ENCODE data around the gene ACVRL1.

ACVRL1 gene

GRCh38 chr12:51897181-51897580 lies 10.1 kb upstream of the ACVRL1 start:
- H3K27me3 ChIP-seq (replicated peaks) = no peaks in the 10 kb centered on the region
- no peaks in the 10 kb centered on the region for H3K36me3 ChIP-seq (replicated peaks)
- H3K4me3 ChIP-seq (ENCODE audit: low read depth, low read length) = no peak overlapping the region
- in situ Hi-C loops (cut with HindIII; ENCODE audit: low pct_ligation_motif_present, low sequenced_read_pairs) = no loop called here
- no peak overlapping the region for H3K27ac ChIP-seq
- no peak for DNase-seq
- no peak for TF ChIP-seq CTCF (IDR thresholded peaks at IDR 0.05; ENCODE audit: low read depth, low read length, missing control alignments)

GRCh38 chr12:51898506-51898905 lies 8.8 kb upstream of the ACVRL1 start:
- Histone ChIP-seq H3K27ac (no peak overlapping the region), H3K36me3 (replicated peaks) (no peaks in the 10 kb centered on the region), H3K4me3 (ENCODE audit: low read depth, low read length) (no peak overlapping the region), H3K27me3 (replicated peaks) (no peaks in the 10 kb centered on the region)
- in situ Hi-C loops (cut with HindIII; ENCODE audit: low pct_ligation_motif_present, low sequenced_read_pairs) = no loop called here
- no peak for DNase-seq
- TF ChIP-seq CTCF (IDR thresholded peaks at IDR 0.05; ENCODE audit: low read depth, low read length, missing control alignments) = no peak

- DNase-seq = no peak
- in situ Hi-C loops (cut with HindIII; ENCODE audit: low pct_ligation_motif_present, low sequenced_read_pairs) = no loop called here
These were observed 8.4 kb upstream of the ACVRL1 start for GRCh38 chr12:51898937-51899336.

GRCh38 chr12:51900323-51900889 lies 6.9 kb upstream of the ACVRL1 start:
- no peak for DNase-seq
- H3K36me3 ChIP-seq (replicated peaks) = no peaks in the 10 kb centered on the region
- no peak for TF ChIP-seq CTCF (IDR thresholded peaks at IDR 0.05; ENCODE audit: low read depth, low read length, missing control alignments)
- no peaks in the 10 kb centered on the region for H3K27me3 ChIP-seq (replicated peaks)
- H3K4me3 ChIP-seq (ENCODE audit: low read depth, low read length) = no peak overlapping the region
- no peak overlapping the region for H3K27ac ChIP-seq
- in situ Hi-C loops (cut with HindIII; ENCODE audit: low pct_ligation_motif_present, low sequenced_read_pairs) = no loop called here

More at GRCh38 chr12:51898937-51899336, 8.4 kb upstream of the ACVRL1 start:
- Histone ChIP-seq H3K27ac (no peak overlapping the region), H3K4me3 (ENCODE audit: low read depth, low read length) (no peak overlapping the region), H3K36me3 (replicated peaks) (no peaks in the 10 kb centered on the region), H3K27me3 (replicated peaks) (no peaks in the 10 kb centered on the region)
- TF ChIP-seq CTCF (IDR thresholded peaks at IDR 0.05; ENCODE audit: low read depth, low read length, missing control alignments) = no peak

- H3K27me3 ChIP-seq (replicated peaks) = no peaks in the 10 kb centered on the region
- H3K36me3 ChIP-seq (replicated peaks) = no peaks in the 10 kb centered on the region
- DNase-seq = no peak
- H3K4me3 ChIP-seq (ENCODE audit: low read depth, low read length) = no peak overlapping the region
- TF ChIP-seq CTCF (IDR thresholded peaks at IDR 0.05; ENCODE audit: low read depth, low read length, missing control alignments) = no peak
- no peak overlapping the region for H3K27ac ChIP-seq
- in situ Hi-C loops (cut with HindIII; ENCODE audit: low pct_ligation_motif_present, low sequenced_read_pairs) = no loop called here
These were observed 6.0 kb upstream of the ACVRL1 start for GRCh38 chr12:51901121-51901817.

GRCh38 chr12:51901881-51902280 lies 5.4 kb upstream of the ACVRL1 start:
- in situ Hi-C loops (cut with HindIII; ENCODE audit: low pct_ligation_motif_present, low sequenced_read_pairs) = no loop called here
- Histone ChIP-seq H3K4me3 (ENCODE audit: low read depth, low read length) (no peak overlapping the region), H3K27me3 (replicated peaks) (no peaks in the 10 kb centered on the region), H3K27ac (no peak overlapping the region), H3K36me3 (replicated peaks) (no peaks in the 10 kb centered on the region)
- no peak for DNase-seq
- TF ChIP-seq CTCF (IDR thresholded peaks at IDR 0.05; ENCODE audit: low read depth, low read length, missing control alignments) = no peak
